HepG2 (cell line): ENCODE measurements around the gene LGI4. TPM values are rescaled to one million over a fixed set of nuclear protein-coding genes. Genes with fewer than 3 reads are reported as not detected.

Experiments used
- ATAC-seq: fragments of 200-7000 bp; cut with Tn5 transposase; 3 replicates; pipeline ENCODE4 v1.9.1; 2020; ENCODE audit warnings: mild to moderate bottlenecking, moderate library complexity
- BruUV-seq: library from RNA; stranded (reverse); fragments of 400-500 nt; replicated peaks from 2 replicates; lab custom pipeline; 2021; lab: Mats Ljungman, UMichigan
- CTCF ChIA-PET: fragments of 300-600 bp; formaldehyde crosslinking; extraction: SDS; loops from one replicate; lab custom pipeline; 2021; ENCODE audit warnings: low total read pairs, inconsistent platforms, low intra/inter-chr PET ratio; lab: Yijun Ruan, JAX
- POLR2A ChIA-PET: fragments of 350-600 bp; sonication (Branson Sonifier 250); formaldehyde crosslinking; loops from one replicate; lab custom pipeline; 2020; ENCODE audit warnings: antibody characterized with exemption, inconsistent platforms; lab: Yijun Ruan, JAX
- DNase-seq: peaks from one replicate; pipeline ENCODE4 v3.0.0-alpha.2; 2015; ENCODE audit warnings: low spot score
- FAIRE-seq: peaks from 3 replicates; lab custom pipeline; 2011; peaks lifted over from hg19 to GRCh38; lab: Jason Lieb, UNC
- H2AFZ ChIP-seq: one replicate; pipeline ENCODE4 v1.6.1; 2011; ENCODE audit warnings: low read length, inconsistent platforms
- H3K27ac ChIP-seq: fragments of 300-600 bp; 3 replicates; pipeline ENCODE4 v1.8.0; 2011; ENCODE audit warnings: mixed run types, mild to moderate bottlenecking, mixed read lengths, low read length, inconsistent platforms; ENCODE audit not compliant: insufficient read depth; ENCODE audit errors: extremely low read length
- H3K27me3 ChIP-seq, 2 experiments: fragments of 200-600 bp in 1 of 2; 2 replicates in 1 of 2; 3 replicates in 1 of 2; pipeline versions ENCODE4 v1.6.0 to v1.8.0; 2011; ENCODE audit warnings: low read length in 2 of 2, mild to moderate bottlenecking in 2 of 2, moderate library complexity in 2 of 2, inconsistent platforms in 1 of 2; ENCODE audit not compliant: insufficient read depth in 2 of 2, control insufficient read depth in 1 of 2
- H3K36me3 ChIP-seq, 2 experiments: fragments of 200-600 bp in 1 of 2; replicated peaks in 1 of 2; 2 replicates in 1 of 2; 3 replicates in 1 of 2; pipeline versions ENCODE4 v1.5.1 to v1.8.0; 2011; ENCODE audit warnings: low read length in 2 of 2, inconsistent platforms in 1 of 2; ENCODE audit not compliant: insufficient read depth in 2 of 2, control insufficient read depth in 1 of 2
- H3K4me1 ChIP-seq: 2 replicates; pipeline ENCODE4 v1.5.1; 2012; ENCODE audit warnings: low read length, inconsistent platforms; ENCODE audit not compliant: insufficient read depth
- H3K4me2 ChIP-seq: 2 replicates; pipeline ENCODE4 v1.6.0; 2011; ENCODE audit warnings: low read depth, low read length, inconsistent platforms
- H3K4me3 ChIP-seq, 3 experiments: fragments of 200-600 bp in 1 of 3; sonication (generic), shearing (Covaris generic) in 1 of 3; replicated peaks in 1 of 3; 2 replicates each; pipeline ENCODE4 v1.5.1; 2011 to 2016; ENCODE audit warnings: low read length in 3 of 3, inconsistent platforms in 2 of 3, low read depth in 2 of 3, mild to moderate bottlenecking in 2 of 3, control low read depth in 1 of 3, mixed read lengths in 1 of 3; ENCODE audit not compliant: insufficient read depth in 1 of 3
- H3K79me2 ChIP-seq: one replicate; pipeline ENCODE4 v1.6.1; 2011; ENCODE audit warnings: low read length, inconsistent platforms; ENCODE audit not compliant: insufficient read depth
- H3K9ac ChIP-seq: 2 replicates; pipeline ENCODE4 v1.6.0; 2011; ENCODE audit warnings: mild to moderate bottlenecking, low read depth, low read length, inconsistent platforms; ENCODE audit not compliant: insufficient read depth
- H3K9me3 ChIP-seq: 2 replicates; pipeline ENCODE4 v1.5.1; 2012; ENCODE audit warnings: mild to moderate bottlenecking, low read length
- H4K20me1 ChIP-seq: 2 replicates; pipeline ENCODE4 v1.6.0; 2011; ENCODE audit warnings: inconsistent platforms, mild to moderate bottlenecking, low read length, moderate library complexity; ENCODE audit not compliant: insufficient read depth
- ASH2L ChIP-seq: fragments of 300-600, 200-600 bp; sonication (generic); IDR thresholded peaks from 2 replicates; pipeline ENCODE4 v1.7.0; 2017; ENCODE audit warnings: low read depth, mild to moderate bottlenecking, moderate library complexity, mixed read lengths, low read length; ENCODE audit not compliant: insufficient read length
- DNMT3B ChIP-seq: conservative IDR thresholded peaks from 2 replicates; pipeline ENCODE4 v1.6.1; 2016; ENCODE audit warnings: missing biosample characterization, control low read depth
- PCBP1 ChIP-seq: fragments of 200-400 bp; formaldehyde crosslinking; IDR thresholded peaks from 2 replicates; pipeline ENCODE4 v1.6.1; 2017; ENCODE audit warnings: mild to moderate bottlenecking, low read depth, low read length, borderline replicate concordance
- ZC3H4 ChIP-seq: sonication (generic); formaldehyde crosslinking; IDR thresholded peaks from 2 replicates; pipeline ENCODE4 v1.4.0; 2020; ENCODE audit warnings: missing genetic modification reagents, borderline replicate concordance
- ZFP36L2 ChIP-seq: sonication (generic); formaldehyde crosslinking; IDR thresholded peaks from 2 replicates; pipeline ENCODE4 v1.4.0; 2020; ENCODE audit warnings: missing genetic modification reagents
- ZNF33A ChIP-seq: sonication (generic); formaldehyde crosslinking; IDR thresholded peaks from 2 replicates; pipeline ENCODE4 v1.5.1; 2020; ENCODE audit warnings: missing genetic modification reagents, mild to moderate bottlenecking, moderate library complexity, borderline replicate concordance
- ZNF530 ChIP-seq: sonication (generic); formaldehyde crosslinking; IDR thresholded peaks from 2 replicates; pipeline ENCODE4 v1.5.0; 2020; ENCODE audit warnings: low read depth, mild to moderate bottlenecking, missing genetic modification reagents
- WGBS: methylation state at CpG from one replicate; pipeline ENCODE4 v1.1.6; 2017; ENCODE audit warnings: low lambda C conversion rate; 5-methylcytosine and 5-hydroxymethylcytosine counted together
- in situ Hi-C: cut with HindIII; loops from 2 replicates; pipeline ENCODE4 v1.10.0; 2017; ENCODE audit warnings: low pct_unique_long_range_greater_than_20kb; ENCODE audit not compliant: extremely low pct_ligation_motif_present
- intact Hi-C: fragments of 100-400 bp; cut with micrococcal nuclease; formaldehyde crosslinking; loops from one replicate; pipeline ENCODE4 v1.10.0; 2022; ENCODE audit not compliant: unreplicated experiment
- polyA plus RNA-seq, 8 experiments: library from polyadenylated mRNA; depleted of rRNA in 3 of 8; stranded (reverse) in 7 of 8; unstranded in 1 of 8; fragments of >200 nt; fragmentation: Illumina TruSeq in 4 of 8; extraction: Trizol in 4 of 8; gene quantifications; 2 replicates each; pipeline versions ENCODE4 v1.2.1 to v1.2.3, GENCODE V29; 2011 to 2016; ENCODE audit warnings: low read depth in 4 of 8, missing spikeins in 1 of 8, mixed read lengths in 1 of 8; ENCODE audit not compliant: insufficient read depth in 1 of 8
- small RNA-seq, 3 experiments: library from RNA; depleted of rRNA; stranded (forward); fragments of <200 nt; gene quantifications; one replicate each; pipeline ENCODE3, GENCODE V24; 2012; ENCODE audit warnings: low read depth in 2 of 3, low replicate concordance in 1 of 3; ENCODE audit not compliant: insufficient read length in 3 of 3, insufficient read depth in 2 of 3
- total RNA-seq, 5 experiments: library from RNA; depleted of rRNA; stranded (reverse); fragments of >200 nt; fragmentation: Illumina TruSeq; extraction: Trizol; gene quantifications; 2 replicates each; pipeline ENCODE4 v1.2.3, GENCODE V29; 2016; ENCODE audit warnings: low read depth in 1 of 5

The LGI4 gene
- total and polyA plus RNA-seq, 2 of the 13 experiments (the other 11 are each of a cell fraction or from before 2014, with no cell fraction given), result 2.8 TPM; not detected in 1

DNA sequence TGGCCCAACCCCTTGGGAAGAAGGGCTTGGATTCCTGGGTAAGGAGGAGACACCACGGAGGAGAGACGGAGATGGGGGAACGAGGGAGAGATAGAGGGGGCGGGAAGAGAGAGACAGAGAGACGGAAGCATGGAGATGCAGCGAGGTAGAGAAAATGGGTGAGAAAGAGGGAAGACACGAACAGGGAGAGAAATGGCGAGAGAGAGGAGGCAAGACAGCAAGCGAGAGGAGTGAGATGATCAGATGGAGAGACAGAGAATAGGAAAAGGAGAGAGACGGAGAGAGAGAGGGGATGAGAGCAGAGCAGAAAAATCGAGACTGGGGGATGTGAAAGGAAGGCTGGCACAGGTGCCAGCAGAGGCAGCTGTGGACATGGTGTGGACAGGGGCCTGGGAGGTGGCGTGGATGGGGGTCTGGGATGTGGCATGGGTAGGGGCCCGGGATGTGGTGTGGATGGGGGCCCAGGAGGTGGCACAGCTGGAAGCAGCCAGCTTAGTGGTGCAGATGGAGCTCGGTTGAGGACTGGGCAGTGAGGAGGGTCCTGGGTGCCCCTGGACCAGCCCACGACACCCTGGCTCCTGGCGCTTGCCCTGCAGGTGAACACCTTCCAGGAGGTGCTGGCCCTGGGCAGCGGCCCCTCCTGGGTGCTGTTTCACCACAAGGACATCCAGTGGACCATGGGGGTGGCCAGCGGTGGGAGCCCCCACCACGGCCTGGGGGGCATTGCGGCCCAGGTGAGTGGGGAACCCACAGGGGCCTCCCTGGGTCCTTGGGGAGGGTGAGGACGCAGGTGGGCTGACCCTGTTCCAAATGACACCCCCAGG is 59.4 kb downstream of the LGI4 start:
- Histone ChIP-seq H3K4me1 (no peaks in the 10 kb centered on the region), H3K27me3 (peaks cover 16 to 61% of the 10 kb centered on the region in 2 experiments), H3K9ac (no peak overlapping the region), H3K4me3 (no peak overlapping the region), H3K9me3 (peaks cover 5% of the 10 kb centered on the region), H2AFZ (no peak overlapping the region), H3K36me3 (no peaks in the 10 kb centered on the region), H3K4me2 (no peak overlapping the region), H4K20me1 (no peaks in the 10 kb centered on the region), H3K79me2 (no peaks in the 10 kb centered on the region), H3K27ac (no peak overlapping the region)
- no peak for ATAC-seq
- no TSS peak for BruUV-seq
- POLR2A ChIA-PET, result no interaction called here
- 41% methylated on average over 13 of the region's 21 CpGs for WGBS
- FAIRE-seq, result no peak
- CTCF ChIA-PET, result no interaction called here
- no peak for DNase-seq
- intact Hi-C loops, result no loop called here
- no peak for TF ChIP-seq PCBP1
- TF ChIP-seq ZNF33A, result no peak
- TF ChIP-seq ZC3H4, result no peak
- no peak for TF ChIP-seq ZNF530 (CRISPR knock-in tag)
- no peak for TF ChIP-seq ZFP36L2
- no peak for TF ChIP-seq DNMT3B
- TF ChIP-seq ASH2L, result no peak
- TF ChIP-seq, all 625 proteins: peak for 0
- in situ Hi-C loops, result no loop called here

Small RNA genes lying within 50 kb of the gene (small RNA-seq; reads per million reads assigned to genes)
- 0 reads per million in 3 experiments for gene AC020907.2

Other genes starting within 250 kb of the LGI4 start
- 4.4 and 6.2 TPM in 2 replicates for gene ZNF30, start 208.2 kb downstream of the LGI4 start, total RNA-seq (2016; rRNA removed; fragmentation: Illumina TruSeq; extraction: Trizol)
- gene ZNF30, start 208.2 kb downstream of the LGI4 start, polyA plus RNA-seq (2011; rRNA removed), result 2.1 and 2.3 TPM in 2 replicates
- 5.5 and 6.3 TPM in 2 replicates for gene ZNF792, start 170.8 kb downstream of the LGI4 start, total RNA-seq (2016; rRNA removed; fragmentation: Illumina TruSeq; extraction: Trizol)
- 9.1 and 11.5 TPM in 2 replicates for gene ZNF792, start 170.8 kb downstream of the LGI4 start, polyA plus RNA-seq (2011; rRNA removed)
- gene GRAMD1A, start 134.7 kb downstream of the LGI4 start, total RNA-seq (2016; rRNA removed; fragmentation: Illumina TruSeq; extraction: Trizol), result 8.0 and 14.7 TPM in 2 replicates
- gene GRAMD1A, start 134.7 kb downstream of the LGI4 start, polyA plus RNA-seq (2011; rRNA removed), result 171 and 181 TPM in 2 replicates
- gene SCN1B, start 104.6 kb downstream of the LGI4 start, total RNA-seq (2016; rRNA removed; fragmentation: Illumina TruSeq; extraction: Trizol), result 1.5 and 2.7 TPM in 2 replicates
- gene SCN1B, start 104.6 kb downstream of the LGI4 start, polyA plus RNA-seq (2011; rRNA removed), result 20.1 and 24.5 TPM in 2 replicates
- gene HPN, start 93.3 kb downstream of the LGI4 start, total RNA-seq (2016; rRNA removed; fragmentation: Illumina TruSeq; extraction: Trizol), result 23.9 and 46.7 TPM in 2 replicates
- 261 and 364 TPM in 2 replicates for gene HPN, start 93.3 kb downstream of the LGI4 start, polyA plus RNA-seq (2011; rRNA removed)
- gene FXYD3, start 19.2 kb downstream of the LGI4 start, total RNA-seq (2016; rRNA removed; fragmentation: Illumina TruSeq; extraction: Trizol), result not detected in 2 replicates
- 4.9 and 5.5 TPM in 2 replicates for gene FXYD3, start 19.2 kb downstream of the LGI4 start, polyA plus RNA-seq (2011; rRNA removed)
- not detected in 2 replicates for gene FXYD1, start 3.8 kb upstream of the LGI4 start, total RNA-seq (2016; rRNA removed; fragmentation: Illumina TruSeq; extraction: Trizol)
- gene FXYD1, start 3.8 kb upstream of the LGI4 start, polyA plus RNA-seq (2011; rRNA removed), result 27.0 and 31.2 TPM in 2 replicates
- gene FXYD7, start 8.2 kb upstream of the LGI4 start, total RNA-seq (2016; rRNA removed; fragmentation: Illumina TruSeq; extraction: Trizol), result not detected in 2 replicates
- 0.17 and 0.55 TPM in 2 replicates for gene FXYD7, start 8.2 kb upstream of the LGI4 start, polyA plus RNA-seq (2011; rRNA removed)
- not detected in 2 replicates for gene FXYD5, start 19.7 kb upstream of the LGI4 start, total RNA-seq (2016; rRNA removed; fragmentation: Illumina TruSeq; extraction: Trizol)
- 0.65 and 0.91 TPM in 2 replicates for gene FXYD5, start 19.7 kb upstream of the LGI4 start, polyA plus RNA-seq (2011; rRNA removed)
- not detected in 2 replicates for gene FAM187B, start 93.7 kb upstream of the LGI4 start, total RNA-seq (2016; rRNA removed; fragmentation: Illumina TruSeq; extraction: Trizol)
- gene FAM187B, start 93.7 kb upstream of the LGI4 start, polyA plus RNA-seq (2011; rRNA removed), result not detected in 2 replicates
- 14.2 and 29.2 TPM in 2 replicates for gene LSR, start 113.9 kb upstream of the LGI4 start, total RNA-seq (2016; rRNA removed; fragmentation: Illumina TruSeq; extraction: Trizol)
- gene LSR, start 113.9 kb upstream of the LGI4 start, polyA plus RNA-seq (2011; rRNA removed), result 79.2 and 111 TPM in 2 replicates
- gene USF2, start 133.9 kb upstream of the LGI4 start, total RNA-seq (2016; rRNA removed; fragmentation: Illumina TruSeq; extraction: Trizol), result 44.8 and 54.9 TPM in 2 replicates
- gene USF2, start 133.9 kb upstream of the LGI4 start, polyA plus RNA-seq (2011; rRNA removed), result 94.9 and 106 TPM in 2 replicates
- gene HAMP, start 147.5 kb upstream of the LGI4 start, total RNA-seq (2016; rRNA removed; fragmentation: Illumina TruSeq; extraction: Trizol), result 25.7 and 47.6 TPM in 2 replicates
- 36.1 and 73.0 TPM in 2 replicates for gene HAMP, start 147.5 kb upstream of the LGI4 start, polyA plus RNA-seq (2011; rRNA removed)
- gene MAG, start 157.1 kb upstream of the LGI4 start, total RNA-seq (2016; rRNA removed; fragmentation: Illumina TruSeq; extraction: Trizol), result 0.80 and 1.3 TPM in 2 replicates
- gene MAG, start 157.1 kb upstream of the LGI4 start, polyA plus RNA-seq (2011; rRNA removed), result 0.17 and 0.20 TPM in 2 replicates
- gene CD22, start 194.1 kb upstream of the LGI4 start, total RNA-seq (2016; rRNA removed; fragmentation: Illumina TruSeq; extraction: Trizol), result 0.49 and 0.71 TPM in 2 replicates
- gene CD22, start 194.1 kb upstream of the LGI4 start, polyA plus RNA-seq (2011; rRNA removed), result 0.98 and 1.7 TPM in 2 replicates
- not detected in 2 replicates for gene FFAR1, start 212.8 kb upstream of the LGI4 start, total RNA-seq (2016; rRNA removed; fragmentation: Illumina TruSeq; extraction: Trizol)
- not detected in 2 replicates for gene FFAR1, start 212.8 kb upstream of the LGI4 start, polyA plus RNA-seq (2011; rRNA removed)
- not detected in 2 replicates for gene FFAR3, start 223.4 kb upstream of the LGI4 start, total RNA-seq (2016; rRNA removed; fragmentation: Illumina TruSeq; extraction: Trizol)
- not detected in 2 replicates for gene FFAR3, start 223.4 kb upstream of the LGI4 start, polyA plus RNA-seq (2011; rRNA removed)
- gene GPR42, start 236.0 kb upstream of the LGI4 start, total RNA-seq (2016; rRNA removed; fragmentation: Illumina TruSeq; extraction: Trizol), result not detected in 2 replicates
- gene GPR42, start 236.0 kb upstream of the LGI4 start, polyA plus RNA-seq (2011; rRNA removed), result not detected in 2 replicates